NCI-H187 treated with DMSO at 0.1 percent for 48 hours (cell line): Measurements from ENCODE around the gene CYP2J2.
"Not testable (repeated sequence)": the region's sequence is repeated elsewhere in the genome, so short reads cannot be mapped to it uniquely, and the experiment has no call there.

Experiments used
- DNase-seq: peaks from one replicate; lab custom pipeline; 2025; lab: John Stamatoyannopoulos, UW

CYP2J2 gene

GRCh38 chr1:59921258-59921899 is 5.2 kb downstream of the CYP2J2 start:
- not testable (repeated sequence) for DNase-seq

- no peak for DNase-seq
Measured at GRCh38 chr1:59919746-59920145, 6.8 kb downstream of the CYP2J2 start.

GRCh38 chr1:59917785-59918180 is 8.8 kb downstream of the CYP2J2 start:
- no peak for DNase-seq

GRCh38 chr1:59917026-59917784 is 9.4 kb downstream of the CYP2J2 start:
- no peak for DNase-seq

GRCh38 chr1:59915516-59915915 is 11.1 kb downstream of the CYP2J2 start:
- DNase-seq: no peak

GRCh38 chr1:59914791-59915286 is 11.7 kb downstream of the CYP2J2 start:
- not testable (repeated sequence) for DNase-seq

- DNase-seq: no peak
Measured at GRCh38 chr1:59908682-59909081, 17.9 kb downstream of the CYP2J2 start.

- no peak for DNase-seq
Measured at GRCh38 chr1:59908084-59908483, 18.5 kb downstream of the CYP2J2 start.

- DNase-seq: no peak
Measured at GRCh38 chr1:59906931-59907330, 19.6 kb downstream of the CYP2J2 start.

- no peak for DNase-seq
Measured at GRCh38 chr1:59903141-59903754, 23.3 kb downstream of the CYP2J2 start.

- no peak for DNase-seq
Measured at GRCh38 chr1:59901770-59902388, 24.7 kb downstream of the CYP2J2 start.

- DNase-seq: no peak
Measured at GRCh38 chr1:59900640-59901039, 25.9 kb downstream of the CYP2J2 start.

- DNase-seq: no peak
Measured at GRCh38 chr1:59898927-59899326, 27.6 kb downstream of the CYP2J2 start.

GRCh38 chr1:59897165-59897564 is 29.4 kb downstream of the CYP2J2 start:
- DNase-seq: no peak

- DNase-seq: no peak
Measured at GRCh38 chr1:59892841-59893811, 33.4 kb downstream of the CYP2J2 start.

GRCh38 chr1:59885160-59885832 is 41.3 kb downstream of the CYP2J2 start:
- no peak for DNase-seq

GRCh38 chr1:59880735-59881134 is 45.8 kb downstream of the CYP2J2 start:
- DNase-seq: no peak

GRCh38 chr1:59879996-59880505 is 46.5 kb downstream of the CYP2J2 start:
- no peak for DNase-seq

GRCh38 chr1:59879574-59879973 is 47.0 kb downstream of the CYP2J2 start:
- DNase-seq: no peak

- DNase-seq: no peak
Measured at GRCh38 chr1:59878370-59878769, 48.2 kb downstream of the CYP2J2 start.
